WTC11 (cell line): ENCODE data around the gene SPTB. TPM values are rescaled to one million over a fixed set of nuclear protein-coding genes. Genes with fewer than 3 reads are reported as not detected.

Experiments
- ATAC-seq: fragments of 200-7000 bp; cut with Tn5 transposase; 2 replicates; pipeline ENCODE4 v1.10.0; 2021; ENCODE audit warnings: mild to moderate bottlenecking, moderate library complexity
- CTCF ChIA-PET: fragments of 300-600 bp; sonication (Branson Sonifier 250); formaldehyde crosslinking; loops from one replicate; lab custom pipeline; 2021; ENCODE audit warnings: antibody characterized with exemption; lab: Charles Lee
- POLR2A ChIA-PET: fragments of 350-600 bp; sonication (Branson Sonifier 250); formaldehyde crosslinking; loops from one replicate; lab custom pipeline; 2021; ENCODE audit warnings: antibody characterized with exemption; lab: Charles Lee
- DNase-seq: peaks from one replicate; pipeline ENCODE4 v3.0.0; 2021; ENCODE audit warnings: low spot score
- H3K27ac Mint-ChIP-seq: 2 replicates; pipeline ENCODE4 v1.8.0; 2021; ENCODE audit warnings: mixed read lengths
- H3K27me3 Mint-ChIP-seq: 2 replicates; pipeline ENCODE4 v1.8.0; 2021; ENCODE audit warnings: low read depth, mild to moderate bottlenecking, moderate library complexity, mixed read lengths
- H3K36me3 Mint-ChIP-seq: 2 replicates; pipeline ENCODE4 v1.8.0; 2021; ENCODE audit warnings: mixed read lengths
- H3K4me1 Mint-ChIP-seq: 2 replicates; pipeline ENCODE4 v1.8.0; 2022; ENCODE audit warnings: mixed read lengths
- H3K4me3 Mint-ChIP-seq: 2 replicates; pipeline ENCODE4 v1.8.0; 2021; ENCODE audit warnings: mild to moderate bottlenecking, moderate library complexity, mixed read lengths
- H3K9me3 Mint-ChIP-seq: 2 replicates; pipeline ENCODE4 v1.8.0; 2021; ENCODE audit warnings: mixed read lengths
- ATF2 ChIP-seq: sonication (generic); formaldehyde crosslinking; IDR thresholded peaks from 2 replicates; pipeline ENCODE4 v1.8.1; 2022; ENCODE audit warnings: low read depth, missing genetic modification reagents, borderline replicate concordance
- CREB1 ChIP-seq: sonication (generic); formaldehyde crosslinking; IDR thresholded peaks from 2 replicates; pipeline ENCODE4 v1.8.0; 2023; ENCODE audit warnings: mild to moderate bottlenecking, missing genetic modification reagents
- E2F4 ChIP-seq: sonication (generic); formaldehyde crosslinking; IDR thresholded peaks from 2 replicates; pipeline ENCODE4 v1.8.1; 2022; ENCODE audit warnings: low read depth, mild to moderate bottlenecking, moderate library complexity, missing genetic modification reagents, borderline replicate concordance
- ESRRA ChIP-seq: sonication (generic); formaldehyde crosslinking; IDR thresholded peaks from 2 replicates; pipeline ENCODE4 v1.8.1; 2022; ENCODE audit warnings: mild to moderate bottlenecking, missing genetic modification reagents, borderline replicate concordance
- FOXP4 ChIP-seq: sonication (generic); formaldehyde crosslinking; IDR thresholded peaks from 2 replicates; pipeline ENCODE4 v1.8.0; 2022; ENCODE audit warnings: mild to moderate bottlenecking, missing genetic modification reagents
- GTF2I ChIP-seq: fragments of 250-450 bp; sonication (Bioruptor Pico); conservative IDR thresholded peaks from 2 replicates; pipeline ENCODE4 v1.4.0; 2021; ENCODE audit warnings: mild to moderate bottlenecking
- HMGA2 ChIP-seq: fragments of 250-450 bp; sonication (Bioruptor Pico); IDR thresholded peaks from 2 replicates; pipeline ENCODE4 v1.4.0; 2021; ENCODE audit warnings: mild to moderate bottlenecking, moderate library complexity
- IRF1 ChIP-seq: sonication (generic); formaldehyde crosslinking; IDR thresholded peaks from 2 replicates; pipeline ENCODE4 v1.8.0; 2023; ENCODE audit warnings: missing genetic modification reagents
- IRF2 ChIP-seq: sonication (generic); formaldehyde crosslinking; IDR thresholded peaks from 2 replicates; pipeline ENCODE4 v1.8.0; 2022; ENCODE audit warnings: low read depth, missing genetic modification reagents, borderline replicate concordance
- JAZF1 ChIP-seq: fragments of 250-450 bp; sonication (Bioruptor Pico); IDR thresholded peaks from 2 replicates; pipeline ENCODE4 v1.9.0; 2021; ENCODE audit warnings: moderate library complexity, mild to moderate bottlenecking, inconsistent platforms
- NFATC4 ChIP-seq: fragments of 250-450 bp; sonication (Bioruptor Pico); IDR thresholded peaks from 2 replicates; pipeline ENCODE4 v1.9.0; 2021; ENCODE audit warnings: mild to moderate bottlenecking
- NR1H2 ChIP-seq: sonication (generic); formaldehyde crosslinking; IDR thresholded peaks from 2 replicates; pipeline ENCODE4 v1.9.0; 2021; ENCODE audit warnings: mild to moderate bottlenecking, moderate library complexity, missing genetic modification reagents
- OVOL2 ChIP-seq: fragments of 250-450 bp; sonication (Bioruptor Pico); IDR thresholded peaks from 2 replicates; pipeline ENCODE4 v1.9.0; 2021; ENCODE audit warnings: mild to moderate bottlenecking, borderline replicate concordance
- RORB ChIP-seq: fragments of 250-450 bp; sonication (Bioruptor Pico); IDR thresholded peaks from 2 replicates; pipeline ENCODE4 v1.9.0; 2021; ENCODE audit warnings: mild to moderate bottlenecking
- SMAD4 ChIP-seq: sonication (generic); formaldehyde crosslinking; IDR thresholded peaks from 2 replicates; pipeline ENCODE4 v1.8.0; 2022; ENCODE audit warnings: mild to moderate bottlenecking, missing genetic modification reagents
- ZNF121 ChIP-seq: sonication (generic); formaldehyde crosslinking; IDR thresholded peaks from 2 replicates; pipeline ENCODE4 v1.8.0; 2023; ENCODE audit warnings: missing genetic modification reagents
- ZNF138 ChIP-seq: sonication (generic); formaldehyde crosslinking; conservative IDR thresholded peaks from 2 replicates; pipeline ENCODE4 v1.8.1; 2022; ENCODE audit warnings: mild to moderate bottlenecking, moderate library complexity, missing genetic modification reagents
- ZNF232 ChIP-seq: sonication (generic); formaldehyde crosslinking; IDR thresholded peaks from 2 replicates; pipeline ENCODE4 v1.8.0; 2022; ENCODE audit warnings: mild to moderate bottlenecking, missing genetic modification reagents
- total RNA-seq: library from RNA; stranded (reverse); gene quantifications from 3 replicates; pipeline ENCODE4 v1.2.3, GENCODE V29; 2021
- TF ChIP-seq, protein P1 (sequence below): sonication (generic); formaldehyde crosslinking; IDR thresholded peaks from 2 replicates; pipeline ENCODE4 v1.8.1; 2023; ENCODE audit warnings: mild to moderate bottlenecking, moderate library complexity, missing genetic modification reagents
- TF ChIP-seq, protein P2 (sequence below): sonication (generic); formaldehyde crosslinking; IDR thresholded peaks from 2 replicates; pipeline ENCODE4 v1.8.0; 2022; ENCODE audit warnings: missing genetic modification reagents
- TF ChIP-seq, protein P3 (sequence below): sonication (generic); formaldehyde crosslinking; IDR thresholded peaks from 2 replicates; pipeline ENCODE4 v1.8.0; 2023; ENCODE audit warnings: mild to moderate bottlenecking, missing genetic modification reagents

SPTB gene
- total RNA-seq, 1 experiment from 2014 or later = 3.2 TPM

DNA sequence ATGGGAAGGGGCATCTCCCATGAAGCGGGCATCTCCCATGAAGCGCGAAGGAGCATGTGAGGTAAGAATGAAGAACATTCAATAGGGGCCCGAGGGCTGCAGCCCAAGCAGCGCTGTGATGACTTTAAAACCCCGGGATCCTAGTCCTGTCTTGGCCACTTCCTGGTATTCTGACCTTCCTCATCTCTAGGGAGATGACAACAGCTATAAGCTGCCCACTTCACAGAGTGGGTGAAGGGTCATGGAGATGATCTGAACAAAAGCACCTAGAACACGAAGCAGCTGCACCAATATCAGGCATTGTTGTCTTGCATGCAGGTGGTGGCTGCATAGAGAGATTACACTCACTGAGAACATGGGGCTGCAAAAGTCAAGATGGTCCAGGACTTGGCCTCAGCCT lies 64.5 kb downstream of the SPTB start (continued):
- TF ChIP-seq FOXP4 (CRISPR knock-in tag) (no peak), HMGA2 (CRISPR knock-in tag) (no peak), OVOL2 (CRISPR knock-in tag) (no peak), CREB1 (no peak), NR1H2 (CRISPR knock-in tag) (no peak), NFATC4 (CRISPR knock-in tag) (no peak), ZNF121 (CRISPR knock-in tag) (no peak), ZNF138 (CRISPR knock-in tag) (no peak), IRF2 (CRISPR knock-in tag) (no peak), RORB (CRISPR knock-in tag) (no peak), SMAD4 (CRISPR knock-in tag) (no peak)
- TF ChIP-seq, protein P1, sequence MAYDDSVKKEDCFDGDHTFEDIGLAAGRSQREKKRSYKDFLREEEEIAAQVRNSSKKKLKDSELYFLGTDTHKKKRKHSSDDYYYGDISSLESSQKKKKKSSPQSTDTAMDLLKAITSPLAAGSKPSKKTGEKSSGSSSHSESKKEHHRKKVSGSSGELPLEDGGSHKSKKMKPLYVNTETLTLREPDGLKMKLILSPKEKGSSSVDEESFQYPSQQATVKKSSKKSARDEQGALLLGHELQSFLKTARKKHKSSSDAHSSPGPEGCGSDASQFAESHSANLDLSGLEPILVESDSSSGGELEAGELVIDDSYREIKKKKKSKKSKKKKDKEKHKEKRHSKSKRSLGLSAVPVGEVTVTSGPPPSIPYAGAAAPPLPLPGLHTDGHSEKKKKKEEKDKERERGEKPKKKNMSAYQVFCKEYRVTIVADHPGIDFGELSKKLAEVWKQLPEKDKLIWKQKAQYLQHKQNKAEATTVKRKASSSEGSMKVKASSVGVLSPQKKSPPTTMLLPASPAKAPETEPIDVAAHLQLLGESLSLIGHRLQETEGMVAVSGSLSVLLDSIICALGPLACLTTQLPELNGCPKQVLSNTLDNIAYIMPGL = no peak

- H3K4me3 Mint-ChIP-seq = peak overlapping the region; percentile 43
- peak; percentile 98 for ATAC-seq
- peak; percentile 73 for DNase-seq
- POLR2A ChIA-PET = no interaction called here
- TF ChIP-seq GTF2I (CRISPR knock-in tag) (no peak), JAZF1 (no peak), ATF2 (no peak), ESRRA (CRISPR knock-in tag) (no peak), IRF1 (no peak)
- TF ChIP-seq, all 79 proteins: peak for 0
- Mint-ChIP-seq H3K27me3 (no peaks in the 10 kb centered on the region; the same call in 1 of the 2 replicates), H3K9me3 (no peaks in the 10 kb centered on the region), H3K27ac (no peak overlapping the region), H3K4me1 (peaks cover 6% of the 10 kb centered on the region; the same call in 1 of the 2 replicates), H3K36me3 (no peaks in the 10 kb centered on the region)
- CTCF ChIA-PET = interaction anchor here (0.9 to 1.9 kb wide), 4 partner anchors 10 to 48 kb away, joined by 3 to 13 read pairs (median 4); no protein-coding TSS in a partner anchor
Measured at GRCh38 chr14:64812412-64812811, 67.3 kb downstream of the SPTB start.

GRCh38 chr14:64811676-64812075 lies 68.0 kb downstream of the SPTB start:
- ChIA-PET CTCF (interaction anchor here (1.5 kb wide), 1 partner anchor 11 kb away, joined by 13 read pairs; no protein-coding TSS in a partner anchor), POLR2A (no interaction called here)
- Mint-ChIP-seq H3K4me1 (peaks cover 9% of the 10 kb centered on the region), H3K27me3 (no peaks in the 10 kb centered on the region; the same call in 1 of the 2 replicates), H3K4me3 (no peak overlapping the region), H3K27ac (no peak overlapping the region), H3K9me3 (no peaks in the 10 kb centered on the region), H3K36me3 (no peaks in the 10 kb centered on the region)
- no peak for DNase-seq
- no peak for ATAC-seq
- no peak for TF ChIP-seq E2F4 (CRISPR knock-in tag)
- TF ChIP-seq, protein P2, sequence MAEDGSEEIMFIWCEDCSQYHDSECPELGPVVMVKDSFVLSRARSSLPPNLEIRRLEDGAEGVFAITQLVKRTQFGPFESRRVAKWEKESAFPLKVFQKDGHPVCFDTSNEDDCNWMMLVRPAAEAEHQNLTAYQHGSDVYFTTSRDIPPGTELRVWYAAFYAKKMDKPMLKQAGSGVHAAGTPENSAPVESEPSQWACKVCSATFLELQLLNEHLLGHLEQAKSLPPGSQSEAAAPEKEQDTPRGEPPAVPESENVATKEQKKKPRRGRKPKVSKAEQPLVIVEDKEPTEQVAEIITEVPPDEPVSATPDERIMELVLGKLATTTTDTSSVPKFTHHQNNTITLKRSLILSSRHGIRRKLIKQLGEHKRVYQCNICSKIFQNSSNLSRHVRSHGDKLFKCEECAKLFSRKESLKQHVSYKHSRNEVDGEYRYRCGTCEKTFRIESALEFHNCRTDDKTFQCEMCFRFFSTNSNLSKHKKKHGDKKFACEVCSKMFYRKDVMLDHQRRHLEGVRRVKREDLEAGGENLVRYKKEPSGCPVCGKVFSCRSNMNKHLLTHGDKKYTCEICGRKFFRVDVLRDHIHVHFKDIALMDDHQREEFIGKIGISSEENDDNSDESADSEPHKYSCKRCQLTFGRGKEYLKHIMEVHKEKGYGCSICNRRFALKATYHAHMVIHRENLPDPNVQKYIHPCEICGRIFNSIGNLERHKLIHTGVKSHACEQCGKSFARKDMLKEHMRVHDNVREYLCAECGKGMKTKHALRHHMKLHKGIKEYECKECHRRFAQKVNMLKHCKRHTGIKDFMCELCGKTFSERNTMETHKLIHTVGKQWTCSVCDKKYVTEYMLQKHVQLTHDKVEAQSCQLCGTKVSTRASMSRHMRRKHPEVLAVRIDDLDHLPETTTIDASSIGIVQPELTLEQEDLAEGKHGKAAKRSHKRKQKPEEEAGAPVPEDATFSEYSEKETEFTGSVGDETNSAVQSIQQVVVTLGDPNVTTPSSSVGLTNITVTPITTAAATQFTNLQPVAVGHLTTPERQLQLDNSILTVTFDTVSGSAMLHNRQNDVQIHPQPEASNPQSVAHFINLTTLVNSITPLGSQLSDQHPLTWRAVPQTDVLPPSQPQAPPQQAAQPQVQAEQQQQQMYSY (CRISPR knock-in tag) = no peak
- TF ChIP-seq, protein P3, sequence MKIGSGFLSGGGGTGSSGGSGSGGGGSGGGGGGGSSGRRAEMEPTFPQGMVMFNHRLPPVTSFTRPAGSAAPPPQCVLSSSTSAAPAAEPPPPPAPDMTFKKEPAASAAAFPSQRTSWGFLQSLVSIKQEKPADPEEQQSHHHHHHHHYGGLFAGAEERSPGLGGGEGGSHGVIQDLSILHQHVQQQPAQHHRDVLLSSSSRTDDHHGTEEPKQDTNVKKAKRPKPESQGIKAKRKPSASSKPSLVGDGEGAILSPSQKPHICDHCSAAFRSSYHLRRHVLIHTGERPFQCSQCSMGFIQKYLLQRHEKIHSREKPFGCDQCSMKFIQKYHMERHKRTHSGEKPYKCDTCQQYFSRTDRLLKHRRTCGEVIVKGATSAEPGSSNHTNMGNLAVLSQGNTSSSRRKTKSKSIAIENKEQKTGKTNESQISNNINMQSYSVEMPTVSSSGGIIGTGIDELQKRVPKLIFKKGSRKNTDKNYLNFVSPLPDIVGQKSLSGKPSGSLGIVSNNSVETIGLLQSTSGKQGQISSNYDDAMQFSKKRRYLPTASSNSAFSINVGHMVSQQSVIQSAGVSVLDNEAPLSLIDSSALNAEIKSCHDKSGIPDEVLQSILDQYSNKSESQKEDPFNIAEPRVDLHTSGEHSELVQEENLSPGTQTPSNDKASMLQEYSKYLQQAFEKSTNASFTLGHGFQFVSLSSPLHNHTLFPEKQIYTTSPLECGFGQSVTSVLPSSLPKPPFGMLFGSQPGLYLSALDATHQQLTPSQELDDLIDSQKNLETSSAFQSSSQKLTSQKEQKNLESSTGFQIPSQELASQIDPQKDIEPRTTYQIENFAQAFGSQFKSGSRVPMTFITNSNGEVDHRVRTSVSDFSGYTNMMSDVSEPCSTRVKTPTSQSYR = no peak
- TF ChIP-seq ZNF232 (CRISPR knock-in tag) = no peak
- no peak for TF ChIP-seq ESRRA (CRISPR knock-in tag)
